HepG2 (cell line): ENCODE data around the gene VAC14. TPM values are rescaled to one million over a fixed set of nuclear protein-coding genes. Genes with fewer than 3 reads are reported as not detected.

Experiments used
- ATAC-seq: fragments of 200-7000 bp; cut with Tn5 transposase; 3 replicates; pipeline ENCODE4 v1.9.1; 2020; ENCODE audit warnings: mild to moderate bottlenecking, moderate library complexity
- BruUV-seq: library from RNA; stranded (reverse); fragments of 400-500 nt; replicated peaks from 2 replicates; lab custom pipeline; 2021; lab: Mats Ljungman, UMichigan
- CTCF ChIA-PET: fragments of 300-600 bp; formaldehyde crosslinking; extraction: SDS; loops from one replicate; lab custom pipeline; 2021; ENCODE audit warnings: low total read pairs, inconsistent platforms, low intra/inter-chr PET ratio; lab: Yijun Ruan, JAX
- POLR2A ChIA-PET: fragments of 350-600 bp; sonication (Branson Sonifier 250); formaldehyde crosslinking; loops from one replicate; lab custom pipeline; 2020; ENCODE audit warnings: antibody characterized with exemption, inconsistent platforms; lab: Yijun Ruan, JAX
- DNase-seq: peaks from one replicate; pipeline ENCODE4 v3.0.0-alpha.2; 2015; ENCODE audit warnings: low spot score
- FAIRE-seq: peaks from 3 replicates; lab custom pipeline; 2011; peaks lifted over from hg19 to GRCh38; lab: Jason Lieb, UNC
- H2AFZ ChIP-seq: one replicate; pipeline ENCODE4 v1.6.1; 2011; ENCODE audit warnings: low read length, inconsistent platforms
- H3K27ac ChIP-seq: fragments of 300-600 bp; 3 replicates; pipeline ENCODE4 v1.8.0; 2011; ENCODE audit warnings: mixed run types, mild to moderate bottlenecking, mixed read lengths, low read length, inconsistent platforms; ENCODE audit not compliant: insufficient read depth; ENCODE audit errors: extremely low read length
- H3K27me3 ChIP-seq, 2 experiments: fragments of 200-600 bp in 1 of 2; 2 replicates in 1 of 2; 3 replicates in 1 of 2; pipeline versions ENCODE4 v1.6.0 to v1.8.0; 2011; ENCODE audit warnings: low read length in 2 of 2, mild to moderate bottlenecking in 2 of 2, moderate library complexity in 2 of 2, inconsistent platforms in 1 of 2; ENCODE audit not compliant: insufficient read depth in 2 of 2, control insufficient read depth in 1 of 2
- H3K36me3 ChIP-seq, 2 experiments: fragments of 200-600 bp in 1 of 2; replicated peaks in 1 of 2; 2 replicates in 1 of 2; 3 replicates in 1 of 2; pipeline versions ENCODE4 v1.5.1 to v1.8.0; 2011; ENCODE audit warnings: low read length in 2 of 2, inconsistent platforms in 1 of 2; ENCODE audit not compliant: insufficient read depth in 2 of 2, control insufficient read depth in 1 of 2
- H3K4me1 ChIP-seq: 2 replicates; pipeline ENCODE4 v1.5.1; 2012; ENCODE audit warnings: low read length, inconsistent platforms; ENCODE audit not compliant: insufficient read depth
- H3K4me2 ChIP-seq: 2 replicates; pipeline ENCODE4 v1.6.0; 2011; ENCODE audit warnings: low read depth, low read length, inconsistent platforms
- H3K4me3 ChIP-seq, 3 experiments: fragments of 200-600 bp in 1 of 3; sonication (generic), shearing (Covaris generic) in 1 of 3; replicated peaks in 1 of 3; 2 replicates each; pipeline ENCODE4 v1.5.1; 2011 to 2016; ENCODE audit warnings: low read length in 3 of 3, inconsistent platforms in 2 of 3, low read depth in 2 of 3, mild to moderate bottlenecking in 2 of 3, control low read depth in 1 of 3, mixed read lengths in 1 of 3; ENCODE audit not compliant: insufficient read depth in 1 of 3
- H3K79me2 ChIP-seq: one replicate; pipeline ENCODE4 v1.6.1; 2011; ENCODE audit warnings: low read length, inconsistent platforms; ENCODE audit not compliant: insufficient read depth
- H3K9ac ChIP-seq: 2 replicates; pipeline ENCODE4 v1.6.0; 2011; ENCODE audit warnings: mild to moderate bottlenecking, low read depth, low read length, inconsistent platforms; ENCODE audit not compliant: insufficient read depth
- H3K9me3 ChIP-seq: 2 replicates; pipeline ENCODE4 v1.5.1; 2012; ENCODE audit warnings: mild to moderate bottlenecking, low read length
- H4K20me1 ChIP-seq: 2 replicates; pipeline ENCODE4 v1.6.0; 2011; ENCODE audit warnings: inconsistent platforms, mild to moderate bottlenecking, low read length, moderate library complexity; ENCODE audit not compliant: insufficient read depth
- BCL3 ChIP-seq: sonication (generic); formaldehyde crosslinking; IDR thresholded peaks from 2 replicates; pipeline ENCODE4 v1.5.1; 2020; ENCODE audit warnings: mild to moderate bottlenecking, missing genetic modification reagents, moderate library complexity
- CEBPG ChIP-seq: IDR thresholded peaks from 2 replicates; pipeline ENCODE4 v1.6.1; 2016
- DMAP1 ChIP-seq: IDR thresholded peaks from 2 replicates; pipeline ENCODE4 v1.6.1; 2016
- GZF1 ChIP-seq: sonication (generic); formaldehyde crosslinking; IDR thresholded peaks from 2 replicates; pipeline ENCODE4 v1.5.1; 2020; ENCODE audit warnings: mild to moderate bottlenecking, missing genetic modification reagents
- HMGA1 ChIP-seq: sonication (generic); formaldehyde crosslinking; conservative IDR thresholded peaks from 2 replicates; pipeline ENCODE4 v1.4.0; 2020; ENCODE audit warnings: missing genetic modification reagents
- HNF4G ChIP-seq, 2 experiments: sonication (generic) in 1 of 2; formaldehyde crosslinking in 1 of 2; IDR thresholded peaks; 2 replicates each; pipeline versions ENCODE4 v1.4.0 to v1.6.1; 2011 to 2020; ENCODE audit warnings: borderline replicate concordance in 2 of 2, low read depth in 2 of 2, mild to moderate bottlenecking in 2 of 2, low read length in 1 of 2, missing genetic modification reagents in 1 of 2, moderate library complexity in 1 of 2
- IKZF5 ChIP-seq: IDR thresholded peaks from 2 replicates; pipeline ENCODE4 v1.6.1; 2018; ENCODE audit warnings: missing genetic modification reagents, mild to moderate bottlenecking, missing compliant biosample characterization
- KLF11 ChIP-seq: IDR thresholded peaks from 2 replicates; pipeline ENCODE4 v1.6.1; 2016; ENCODE audit warnings: missing compliant biosample characterization
- SALL1 ChIP-seq: sonication (generic); formaldehyde crosslinking; IDR thresholded peaks from 2 replicates; pipeline ENCODE4 v1.8.0; 2022; ENCODE audit warnings: mild to moderate bottlenecking, missing genetic modification reagents
- TCF12 ChIP-seq, 2 experiments: fragments of 450-650 bp in 1 of 2; sonication (generic) in 1 of 2; formaldehyde crosslinking in 1 of 2; IDR thresholded peaks; 2 replicates each; pipeline versions ENCODE4 v1.6.1 to v1.8.0; 2017 to 2022; ENCODE audit warnings: antibody characterized with exemption in 1 of 2, mild to moderate bottlenecking in 1 of 2, missing genetic modification reagents in 1 of 2, moderate library complexity in 1 of 2
- TGIF2 ChIP-seq: IDR thresholded peaks from 2 replicates; pipeline ENCODE4 v1.6.1; 2016; ENCODE audit warnings: control low read depth, missing compliant biosample characterization
- ZBTB38 ChIP-seq: sonication (generic); formaldehyde crosslinking; IDR thresholded peaks from 2 replicates; pipeline ENCODE4 v1.5.1; 2020; ENCODE audit warnings: mild to moderate bottlenecking, missing genetic modification reagents
- ZIK1 ChIP-seq: sonication (generic); formaldehyde crosslinking; IDR thresholded peaks from 2 replicates; pipeline ENCODE4 v1.5.0; 2020; ENCODE audit warnings: mild to moderate bottlenecking, low read depth, missing genetic modification reagents, borderline replicate concordance
- ZNF451 ChIP-seq: sonication (generic); formaldehyde crosslinking; IDR thresholded peaks from 2 replicates; pipeline ENCODE4 v1.5.0; 2020; ENCODE audit warnings: mild to moderate bottlenecking, missing genetic modification reagents
- ZNF619 ChIP-seq: sonication (generic); formaldehyde crosslinking; IDR thresholded peaks from 2 replicates; pipeline ENCODE4 v1.4.0; 2020; ENCODE audit warnings: mild to moderate bottlenecking, missing genetic modification reagents
- ZNF749 ChIP-seq: sonication (generic); formaldehyde crosslinking; IDR thresholded peaks from 2 replicates; pipeline ENCODE4 v1.8.0; 2022; ENCODE audit warnings: mild to moderate bottlenecking, missing genetic modification reagents, moderate library complexity, borderline replicate concordance
- ZNF768 ChIP-seq: sonication (generic); formaldehyde crosslinking; IDR thresholded peaks from 2 replicates; pipeline ENCODE4 v1.4.0; 2020; ENCODE audit warnings: missing genetic modification reagents
- ZNF883 ChIP-seq: sonication (generic); formaldehyde crosslinking; IDR thresholded peaks from 2 replicates; pipeline ENCODE4 v1.5.1; 2020; ENCODE audit warnings: mild to moderate bottlenecking, missing genetic modification reagents; ENCODE audit errors: not compliant biosample characterization
- ZSCAN22 ChIP-seq: sonication (generic); formaldehyde crosslinking; IDR thresholded peaks from 2 replicates; pipeline ENCODE4 v1.4.0; 2020; ENCODE audit warnings: mild to moderate bottlenecking, missing genetic modification reagents
- WGBS: methylation state at CpG from one replicate; pipeline ENCODE4 v1.1.6; 2017; ENCODE audit warnings: low lambda C conversion rate; 5-methylcytosine and 5-hydroxymethylcytosine counted together
- in situ Hi-C: cut with HindIII; loops from 2 replicates; pipeline ENCODE4 v1.10.0; 2017; ENCODE audit warnings: low pct_unique_long_range_greater_than_20kb; ENCODE audit not compliant: extremely low pct_ligation_motif_present
- intact Hi-C: fragments of 100-400 bp; cut with micrococcal nuclease; formaldehyde crosslinking; loops from one replicate; pipeline ENCODE4 v1.10.0; 2022; ENCODE audit not compliant: unreplicated experiment
- polyA plus RNA-seq, 8 experiments: library from polyadenylated mRNA; depleted of rRNA in 3 of 8; stranded (reverse) in 7 of 8; unstranded in 1 of 8; fragments of >200 nt; fragmentation: Illumina TruSeq in 4 of 8; extraction: Trizol in 4 of 8; gene quantifications; 2 replicates each; pipeline versions ENCODE4 v1.2.1 to v1.2.3, GENCODE V29; 2011 to 2016; ENCODE audit warnings: low read depth in 4 of 8, missing spikeins in 1 of 8, mixed read lengths in 1 of 8; ENCODE audit not compliant: insufficient read depth in 1 of 8
- total RNA-seq, 5 experiments: library from RNA; depleted of rRNA; stranded (reverse); fragments of >200 nt; fragmentation: Illumina TruSeq; extraction: Trizol; gene quantifications; 2 replicates each; pipeline ENCODE4 v1.2.3, GENCODE V29; 2016; ENCODE audit warnings: low read depth in 1 of 5
- TF ChIP-seq, protein P1 (sequence below): sonication (generic); formaldehyde crosslinking; IDR thresholded peaks from 2 replicates; pipeline ENCODE4 v1.5.1; 2020; ENCODE audit warnings: missing genetic modification reagents, mild to moderate bottlenecking, borderline replicate concordance

Gene VAC14
- total and polyA plus RNA-seq, 2 of the 13 experiments (the other 11 are each of a cell fraction or from before 2014, with no cell fraction given) = 23.5 to 24.6 TPM

DNA sequence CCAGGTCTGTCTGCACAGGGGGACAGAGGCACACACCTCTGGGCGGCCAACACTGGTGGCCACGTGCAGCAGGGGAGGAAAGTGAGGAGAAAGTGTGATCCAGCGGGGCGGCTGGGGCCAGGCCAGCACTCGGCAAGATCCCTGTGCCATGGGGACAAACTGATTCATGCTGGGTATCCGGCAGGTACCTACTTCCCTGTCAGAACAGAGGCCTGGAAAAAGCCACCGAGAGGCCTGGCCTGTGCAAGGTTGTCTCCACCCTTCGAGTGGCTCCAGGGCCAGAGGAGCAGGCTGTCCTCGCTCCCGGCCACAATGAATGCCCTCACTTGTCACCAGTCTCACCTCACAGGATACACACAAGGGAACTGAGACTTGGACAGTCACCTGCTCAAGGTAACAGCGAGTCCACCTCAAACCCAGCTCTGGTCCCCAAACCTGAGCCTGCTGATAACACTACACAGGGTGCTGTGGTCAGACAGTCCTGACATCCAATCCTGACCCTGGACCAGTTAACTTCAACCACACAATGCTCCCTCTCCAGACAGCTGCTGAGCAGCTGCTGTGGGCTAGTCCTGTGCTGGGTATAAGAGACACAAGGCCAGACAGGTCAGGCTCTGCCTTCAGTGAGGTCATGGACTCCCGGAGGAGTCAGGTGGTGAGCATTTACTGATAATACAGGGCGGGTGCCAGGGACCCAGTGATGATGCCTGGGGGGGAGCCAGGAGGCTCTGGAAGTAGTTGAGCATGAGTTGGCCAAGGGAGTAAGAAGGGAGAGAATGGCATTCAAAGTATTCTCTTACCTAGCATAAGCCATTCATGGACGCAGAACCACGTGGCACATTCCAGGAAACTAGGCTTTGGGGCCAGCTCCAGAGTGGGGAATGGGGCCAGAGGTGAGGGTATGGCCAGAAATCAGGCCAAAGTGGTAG lies 53.0 kb downstream of the VAC14 start:
- peak overlapping the region; percentile 93 for H3K27ac ChIP-seq
- no peaks in the 10 kb centered on the region for H3K79me2 ChIP-seq
- H4K20me1 ChIP-seq = no peaks in the 10 kb centered on the region
- H3K27me3 ChIP-seq = no peaks in the 10 kb centered on the region
- BruUV-seq = no TSS peak
- peaks cover 56% of the 10 kb centered on the region for H3K4me1 ChIP-seq
- ATAC-seq (no peak), DNase-seq (no peak), FAIRE-seq (no peak)
- in situ Hi-C loops (no loop called here), intact Hi-C loops (loop anchor here (2.0 kb wide), 2 partner anchors 23 to 65 kb away; no protein-coding TSS in a partner anchor)
- H3K4me2 ChIP-seq = peak overlapping the region; percentile 69
- CTCF ChIA-PET = no interaction called here
- H3K9ac ChIP-seq = peak overlapping the region; percentile 65
- WGBS = 81% methylated on average over 13 of the region's 15 CpGs
- no peak overlapping the region for H2AFZ ChIP-seq
- peak overlapping the region in 1 of 3 experiments; percentile 56; a peak in 1 of 6 replicates for H3K4me3 ChIP-seq
- H3K9me3 ChIP-seq = no peaks in the 10 kb centered on the region
- peaks cover 3 to 15% of the 10 kb centered on the region in 2 experiments for H3K36me3 ChIP-seq
- POLR2A ChIA-PET = interaction anchor here (1.1 to 1.8 kb wide), 5 partner anchors 13 to 66 kb away, joined by 3 to 9 read pairs (median 4); no protein-coding TSS in a partner anchor
- TF ChIP-seq HNF4G (IDR thresholded peaks at IDR 0.05; ENCODE audit: borderline replicate concordance, low read depth, low read length) (no peak), HNF4G (CRISPR knock-in tag; IDR thresholded peaks at IDR 0.05; ENCODE audit: borderline replicate concordance, low read depth) (0 out of 2 replicates have a peak, but pooled peaks have one; percentile 32), ZIK1 (peak; percentile 50; the same call in 1 of the 2 replicates), IKZF5 (CRISPR knock-in tag) (no peak), SALL1 (CRISPR knock-in tag) (peak; percentile 37; the same call in 1 of the 2 replicates), ZNF451 (CRISPR knock-in tag) (0 out of 2 replicates have a peak, but pooled peaks have one; percentile 58), ZNF749 (0 out of 2 replicates have a peak, but pooled peaks have one; percentile 43), KLF11 (CRISPR knock-in tag) (no peak), BCL3 (CRISPR knock-in tag) (0 out of 2 replicates have a peak, but pooled peaks have one; percentile 13), ZSCAN22 (CRISPR knock-in tag) (no peak), TCF12 (IDR thresholded peaks at IDR 0.05) (no peak), TCF12 (CRISPR knock-in tag; IDR thresholded peaks at IDR 0.05) (no peak), ZBTB38 (CRISPR knock-in tag) (peak; percentile 99), HMGA1 (CRISPR knock-in tag) (0 out of 2 replicates have a peak, but pooled peaks have one; percentile 68), ZNF883 (CRISPR knock-in tag) (peak; percentile 67), DMAP1 (0 out of 2 replicates have a peak, but pooled peaks have one; percentile 19), TGIF2 (CRISPR knock-in tag) (0 out of 2 replicates have a peak, but pooled peaks have one; percentile 31), CEBPG (CRISPR knock-in tag) (no peak), ZNF768 (CRISPR knock-in tag) (peak; percentile 30; the same call in 1 of the 2 replicates), ZNF619 (CRISPR knock-in tag) (0 out of 2 replicates have a peak, but pooled peaks have one; percentile 51), GZF1 (CRISPR knock-in tag) (peak; percentile 67)
- TF ChIP-seq, protein P1, sequence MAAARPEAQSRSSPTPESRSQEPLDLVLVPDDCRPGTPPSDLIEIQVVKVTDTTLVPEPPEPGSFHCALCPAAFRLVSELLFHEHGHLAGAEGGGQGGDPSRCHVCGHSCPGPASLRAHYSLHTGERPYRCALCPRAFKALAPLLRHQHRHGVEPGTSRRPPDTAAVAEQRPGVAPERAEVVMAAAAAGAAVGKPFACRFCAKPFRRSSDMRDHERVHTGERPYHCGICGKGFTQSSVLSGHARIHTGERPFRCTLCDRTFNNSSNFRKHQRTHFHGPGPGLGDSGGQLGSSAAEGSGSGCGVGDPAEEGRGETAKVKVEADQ = 0 out of 2 replicates have a peak, but pooled peaks have one; percentile 4
